H1 (cell line): Measurements from ENCODE around the gene GRM5. TPM values are rescaled to one million over a fixed set of nuclear protein-coding genes. Genes with fewer than 3 reads are reported as not detected.

ENCODE experiments used
- CHD2 ChIP-seq: IDR thresholded peaks from 2 replicates; pipeline ENCODE4 v1.6.1; 2012; ENCODE audit warnings: low read length, improper control_type of control experiment
- EGR1 ChIP-seq: IDR thresholded peaks from 2 replicates; pipeline ENCODE4 v1.6.1; 2011; ENCODE audit warnings: low read depth, low read length, borderline replicate concordance
- POLR2A ChIP-seq, 2 experiments: IDR thresholded peaks; 1 replicate in 1 of 2; 2 replicates in 1 of 2; pipeline ENCODE4 v1.6.1; 2011; ENCODE audit warnings: low read depth in 2 of 2, low read length in 2 of 2, mild to moderate bottlenecking in 2 of 2; ENCODE audit errors: control extremely low read depth in 1 of 2
- RXRA ChIP-seq: IDR thresholded peaks from 2 replicates; pipeline ENCODE4 v1.6.1; 2011; ENCODE audit warnings: low read depth, mild to moderate bottlenecking, low read length, moderate library complexity; ENCODE audit not compliant: insufficient read depth
- polyA plus RNA-seq, 7 experiments: library from polyadenylated mRNA; depleted of rRNA in 3 of 7; stranded (reverse) in 5 of 7; unstranded in 2 of 7; fragments of >200 nt in 5 of 7; fragments of 200-250 nt in 2 of 7; gene quantifications; 1 replicate in 5 of 7; 2 replicates in 1 of 7; 4 replicates in 1 of 7; pipeline versions ENCODE4 v1.2.1 to v1.2.3, GENCODE V29; 2011 to 2013; ENCODE audit warnings: missing spikeins in 2 of 7, mixed read lengths in 2 of 7
- total RNA-seq: library from RNA; stranded (reverse); fragmentation: NEBNext Ultra II Directional; extraction: Animal tissue kit (Norgen Biotek cat#: 25700); gene quantifications from 2 replicates; pipeline ENCODE4 v1.2.1, GENCODE V29; 2021
- TF ChIP-seq, protein P1 (sequence below): fragments of 300-600 bp; sonication (generic); IDR thresholded peaks from 2 replicates; pipeline ENCODE4 v1.7.1; 2012; ENCODE audit warnings: low read length, moderate library complexity, mild to moderate bottlenecking, inconsistent platforms; ENCODE audit not compliant: insufficient replicate concordance

GRM5 gene
- total and polyA plus RNA-seq, 2 of the 8 experiments (the other 6 are each of a cell fraction or from before 2014, with no cell fraction given) = 0.15 to 0.43 TPM

DNA sequence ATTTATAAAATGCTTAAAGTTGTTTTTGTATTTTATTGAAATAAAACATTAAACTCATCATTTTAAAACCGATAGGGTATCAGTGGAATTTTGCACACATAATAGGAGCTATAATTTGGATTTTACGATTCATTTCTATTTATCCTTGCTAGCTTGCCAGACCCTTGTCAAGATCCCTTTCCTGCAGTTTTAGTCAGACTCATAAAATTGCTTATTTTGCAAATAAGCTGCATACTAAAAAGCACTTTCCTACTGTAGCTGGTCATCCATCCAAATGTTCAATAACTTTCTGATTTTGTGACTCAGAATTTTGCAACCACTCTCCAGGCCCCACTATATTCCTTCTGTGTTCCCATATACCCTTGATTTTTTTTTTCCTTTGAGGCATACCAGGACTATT, 489.0 kb downstream of the GRM5 start (continued):
- TF ChIP-seq, protein P1, sequence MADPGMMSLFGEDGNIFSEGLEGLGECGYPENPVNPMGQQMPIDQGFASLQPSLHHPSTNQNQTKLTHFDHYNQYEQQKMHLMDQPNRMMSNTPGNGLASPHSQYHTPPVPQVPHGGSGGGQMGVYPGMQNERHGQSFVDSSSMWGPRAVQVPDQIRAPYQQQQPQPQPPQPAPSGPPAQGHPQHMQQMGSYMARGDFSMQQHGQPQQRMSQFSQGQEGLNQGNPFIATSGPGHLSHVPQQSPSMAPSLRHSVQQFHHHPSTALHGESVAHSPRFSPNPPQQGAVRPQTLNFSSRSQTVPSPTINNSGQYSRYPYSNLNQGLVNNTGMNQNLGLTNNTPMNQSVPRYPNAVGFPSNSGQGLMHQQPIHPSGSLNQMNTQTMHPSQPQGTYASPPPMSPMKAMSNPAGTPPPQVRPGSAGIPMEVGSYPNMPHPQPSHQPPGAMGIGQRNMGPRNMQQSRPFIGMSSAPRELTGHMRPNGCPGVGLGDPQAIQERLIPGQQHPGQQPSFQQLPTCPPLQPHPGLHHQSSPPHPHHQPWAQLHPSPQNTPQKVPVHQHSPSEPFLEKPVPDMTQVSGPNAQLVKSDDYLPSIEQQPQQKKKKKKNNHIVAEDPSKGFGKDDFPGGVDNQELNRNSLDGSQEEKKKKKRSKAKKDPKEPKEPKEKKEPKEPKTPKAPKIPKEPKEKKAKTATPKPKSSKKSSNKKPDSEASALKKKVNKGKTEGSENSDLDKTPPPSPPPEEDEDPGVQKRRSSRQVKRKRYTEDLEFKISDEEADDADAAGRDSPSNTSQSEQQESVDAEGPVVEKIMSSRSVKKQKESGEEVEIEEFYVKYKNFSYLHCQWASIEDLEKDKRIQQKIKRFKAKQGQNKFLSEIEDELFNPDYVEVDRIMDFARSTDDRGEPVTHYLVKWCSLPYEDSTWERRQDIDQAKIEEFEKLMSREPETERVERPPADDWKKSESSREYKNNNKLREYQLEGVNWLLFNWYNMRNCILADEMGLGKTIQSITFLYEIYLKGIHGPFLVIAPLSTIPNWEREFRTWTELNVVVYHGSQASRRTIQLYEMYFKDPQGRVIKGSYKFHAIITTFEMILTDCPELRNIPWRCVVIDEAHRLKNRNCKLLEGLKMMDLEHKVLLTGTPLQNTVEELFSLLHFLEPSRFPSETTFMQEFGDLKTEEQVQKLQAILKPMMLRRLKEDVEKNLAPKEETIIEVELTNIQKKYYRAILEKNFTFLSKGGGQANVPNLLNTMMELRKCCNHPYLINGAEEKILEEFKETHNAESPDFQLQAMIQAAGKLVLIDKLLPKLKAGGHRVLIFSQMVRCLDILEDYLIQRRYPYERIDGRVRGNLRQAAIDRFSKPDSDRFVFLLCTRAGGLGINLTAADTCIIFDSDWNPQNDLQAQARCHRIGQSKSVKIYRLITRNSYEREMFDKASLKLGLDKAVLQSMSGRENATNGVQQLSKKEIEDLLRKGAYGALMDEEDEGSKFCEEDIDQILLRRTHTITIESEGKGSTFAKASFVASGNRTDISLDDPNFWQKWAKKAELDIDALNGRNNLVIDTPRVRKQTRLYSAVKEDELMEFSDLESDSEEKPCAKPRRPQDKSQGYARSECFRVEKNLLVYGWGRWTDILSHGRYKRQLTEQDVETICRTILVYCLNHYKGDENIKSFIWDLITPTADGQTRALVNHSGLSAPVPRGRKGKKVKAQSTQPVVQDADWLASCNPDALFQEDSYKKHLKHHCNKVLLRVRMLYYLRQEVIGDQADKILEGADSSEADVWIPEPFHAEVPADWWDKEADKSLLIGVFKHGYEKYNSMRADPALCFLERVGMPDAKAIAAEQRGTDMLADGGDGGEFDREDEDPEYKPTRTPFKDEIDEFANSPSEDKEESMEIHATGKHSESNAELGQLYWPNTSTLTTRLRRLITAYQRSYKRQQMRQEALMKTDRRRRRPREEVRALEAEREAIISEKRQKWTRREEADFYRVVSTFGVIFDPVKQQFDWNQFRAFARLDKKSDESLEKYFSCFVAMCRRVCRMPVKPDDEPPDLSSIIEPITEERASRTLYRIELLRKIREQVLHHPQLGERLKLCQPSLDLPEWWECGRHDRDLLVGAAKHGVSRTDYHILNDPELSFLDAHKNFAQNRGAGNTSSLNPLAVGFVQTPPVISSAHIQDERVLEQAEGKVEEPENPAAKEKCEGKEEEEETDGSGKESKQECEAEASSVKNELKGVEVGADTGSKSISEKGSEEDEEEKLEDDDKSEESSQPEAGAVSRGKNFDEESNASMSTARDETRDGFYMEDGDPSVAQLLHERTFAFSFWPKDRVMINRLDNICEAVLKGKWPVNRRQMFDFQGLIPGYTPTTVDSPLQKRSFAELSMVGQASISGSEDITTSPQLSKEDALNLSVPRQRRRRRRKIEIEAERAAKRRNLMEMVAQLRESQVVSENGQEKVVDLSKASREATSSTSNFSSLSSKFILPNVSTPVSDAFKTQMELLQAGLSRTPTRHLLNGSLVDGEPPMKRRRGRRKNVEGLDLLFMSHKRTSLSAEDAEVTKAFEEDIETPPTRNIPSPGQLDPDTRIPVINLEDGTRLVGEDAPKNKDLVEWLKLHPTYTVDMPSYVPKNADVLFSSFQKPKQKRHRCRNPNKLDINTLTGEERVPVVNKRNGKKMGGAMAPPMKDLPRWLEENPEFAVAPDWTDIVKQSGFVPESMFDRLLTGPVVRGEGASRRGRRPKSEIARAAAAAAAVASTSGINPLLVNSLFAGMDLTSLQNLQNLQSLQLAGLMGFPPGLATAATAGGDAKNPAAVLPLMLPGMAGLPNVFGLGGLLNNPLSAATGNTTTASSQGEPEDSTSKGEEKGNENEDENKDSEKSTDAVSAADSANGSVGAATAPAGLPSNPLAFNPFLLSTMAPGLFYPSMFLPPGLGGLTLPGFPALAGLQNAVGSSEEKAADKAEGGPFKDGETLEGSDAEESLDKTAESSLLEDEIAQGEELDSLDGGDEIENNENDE = no peak
- TF ChIP-seq CHD2 (no peak), POLR2A (IDR thresholded peaks at IDR 0.05; ENCODE audit: control extremely low read depth in 1 of 2, low read depth in 2 of 2, low read length in 2 of 2) (no peak), EGR1 (no peak), RXRA (no peak)
